GM10248 (cell line): Measurements from ENCODE around the gene GPN1.

Experiments
- CTCF ChIA-PET: fragments of 300-600 bp; sonication (Branson Sonifier 250); formaldehyde crosslinking; extraction: SDS; loops from one replicate; lab custom pipeline; 2021; ENCODE audit warnings: antibody characterized with exemption; lab: Yijun Ruan, JAX
- POLR2A ChIA-PET: fragments of 350-650 bp; sonication (Branson Sonifier 250); formaldehyde crosslinking; extraction: SDS; loops from one replicate; lab custom pipeline; 2020; ENCODE audit warnings: antibody characterized with exemption; lab: Yijun Ruan, JAX
- DNase-seq: peaks from one replicate; pipeline ENCODE4 v3.0.0; 2012; ENCODE audit errors: extremely low spot score
- CTCF ChIP-seq: IDR thresholded peaks from 2 replicates; pipeline ENCODE4 v1.5.1; 2012; ENCODE audit warnings: mild to moderate bottlenecking, low read depth; ENCODE audit errors: extremely low read depth, missing control alignments, control extremely low read depth

Gene GPN1

GRCh38 chr2:27652790-27653189, 23.9 kb downstream of the GPN1 start:
- DNase-seq, result no peak
- ChIA-PET CTCF (interaction anchor here (0.9 to 9.4 kb wide), 2 partner anchors 11 to 30 kb away, joined by 3 to 61 read pairs; partner anchors contain the start of genes SLC4A1AP and SUPT7L), POLR2A (no interaction called here)
- no peak for TF ChIP-seq CTCF

GRCh38 chr2:27653397-27653796, 24.5 kb downstream of the GPN1 start:
- ChIA-PET CTCF (interaction anchor here (9.4 kb wide), 1 partner anchor 29 kb away, joined by 61 read pairs; no protein-coding TSS in a partner anchor), POLR2A (no interaction called here)
- no peak for TF ChIP-seq CTCF

GRCh38 chr2:27655155-27655951, 26.5 kb downstream of the GPN1 start:
- POLR2A ChIA-PET, result no interaction called here
- CTCF ChIA-PET, result interaction anchor here (0.9 to 4.5 kb wide), 5 partner anchors 8 to 56 kb away, joined by 3 to 51 read pairs (median 3); partner anchors contain the start of genes SLC4A1AP and SUPT7L
- DNase-seq, result no peak
- no peak for TF ChIP-seq CTCF

More at GRCh38 chr2:27653397-27653796, 24.5 kb downstream of the GPN1 start:
- no peak for DNase-seq

GRCh38 chr2:27661371-27661770, 32.5 kb downstream of the GPN1 start:
- no peak for DNase-seq
- ChIA-PET CTCF (interaction anchor here (11.0 kb wide), 1 partner anchor 21 kb away, joined by 111 read pairs; no protein-coding TSS in a partner anchor), POLR2A (no interaction called here)
- no peak for TF ChIP-seq CTCF

- TF ChIP-seq CTCF, result no peak
- POLR2A ChIA-PET, result interaction anchor here (1.1 kb wide), 1 partner anchor 9 kb away, joined by 3 read pairs; no protein-coding TSS in a partner anchor
- DNase-seq, result peak; percentile 85
- CTCF ChIA-PET, result interaction anchor here (0.9 to 11.0 kb wide), 6 partner anchors 8 to 31 kb away, joined by 3 to 111 read pairs (median 3); no protein-coding TSS in a partner anchor
Observed at GRCh38 chr2:27663285-27664153, 34.7 kb downstream of the GPN1 start, which contains the start of the genes SLC4A1AP and SUPT7L. TSS of gene SLC4A1AP (plus strand) at chr2:27663889. CDS start at chr2:27663915, 26 bp downstream. TSS of gene SUPT7L (minus strand) at chr2:27663614. CDS start at chr2:27662192, 1,422 bp downstream.
